Hepatic stellate cell (primary cell): ENCODE measurements around the gene EXD1.
"Not testable (repeated sequence)": the region's sequence is repeated elsewhere in the genome, so short reads cannot be mapped to it uniquely, and the experiment has no call there.

Experiments
- DNase-seq: peaks from one replicate; pipeline ENCODE4 v3.0.0; 2011; ENCODE audit warnings: low spot score

The EXD1 gene

GRCh38 chr15:41139619-41140018, 90.9 kb downstream of the EXD1 start:
- DNase-seq: no peak

- DNase-seq: not testable (repeated sequence)
Observed at GRCh38 chr15:41139112-41139511, 91.4 kb downstream of the EXD1 start.

GRCh38 chr15:41135580-41135979, 95.0 kb downstream of the EXD1 start:
- DNase-seq: not testable (repeated sequence)

- DNase-seq: no peak
Observed at GRCh38 chr15:41133454-41133853, 97.1 kb downstream of the EXD1 start.
